HG03045 (cell line): ENCODE data around the gene GGNBP2.

Experiments used
- ATAC-seq: cut with Tn5 transposase; IDR thresholded peaks from one replicate; pipeline ENCODE4 v1.9.1; 2021; ENCODE audit warnings: mild to moderate bottlenecking, moderate library complexity; ENCODE audit not compliant: unreplicated experiment

GGNBP2 gene

GRCh38 chr17:36547776-36548175 is 3.1 kb downstream of the GGNBP2 start:
- no peak for ATAC-seq

DNA sequence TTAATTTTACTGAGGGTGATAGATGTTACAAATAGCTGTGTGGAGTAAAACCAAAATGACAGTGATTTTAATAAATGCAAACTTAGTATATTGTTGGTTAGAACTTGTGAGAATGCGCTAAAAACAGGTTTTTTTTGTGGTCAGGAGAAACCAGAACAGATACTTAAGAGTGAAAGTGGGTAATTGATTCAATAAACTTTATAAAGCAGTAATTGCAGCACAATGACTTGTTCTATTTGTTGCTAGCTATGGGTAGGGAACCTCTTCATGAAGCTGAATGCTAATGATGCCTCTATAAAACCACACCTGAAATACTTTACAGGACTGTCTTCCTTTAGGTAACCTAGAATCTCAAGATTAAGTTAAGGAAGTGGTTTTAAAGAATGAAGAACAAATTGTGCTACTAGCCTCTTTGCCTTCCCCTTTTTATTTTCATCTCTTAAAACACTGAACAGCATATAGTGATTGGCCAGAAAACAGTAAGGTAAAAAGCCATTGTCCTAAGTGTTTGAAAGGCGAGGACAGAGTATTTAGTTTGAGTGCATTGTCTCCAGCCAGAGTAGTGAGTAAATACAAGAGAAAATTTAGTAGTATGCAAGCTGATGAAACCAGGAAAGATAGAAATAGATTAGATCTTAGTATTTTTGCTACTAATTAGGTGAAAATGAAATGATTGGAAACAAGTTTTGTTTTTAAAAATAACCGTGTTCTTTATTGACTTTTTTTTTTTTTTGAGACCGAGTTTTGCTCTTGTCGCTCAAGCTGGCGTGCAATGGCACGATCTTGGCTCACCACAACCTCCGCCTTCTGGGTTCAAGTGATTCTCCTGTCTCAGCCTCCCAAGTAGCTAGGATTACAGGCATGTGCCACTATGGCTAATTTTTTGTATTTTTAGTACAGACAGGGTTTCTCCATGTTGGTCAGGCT is 6.0 kb downstream of the GGNBP2 start:
- no peak for ATAC-seq

- ATAC-seq = no peak
These were observed 8.7 kb downstream of the GGNBP2 start for GRCh38 chr17:36553459-36553858.

DNA sequence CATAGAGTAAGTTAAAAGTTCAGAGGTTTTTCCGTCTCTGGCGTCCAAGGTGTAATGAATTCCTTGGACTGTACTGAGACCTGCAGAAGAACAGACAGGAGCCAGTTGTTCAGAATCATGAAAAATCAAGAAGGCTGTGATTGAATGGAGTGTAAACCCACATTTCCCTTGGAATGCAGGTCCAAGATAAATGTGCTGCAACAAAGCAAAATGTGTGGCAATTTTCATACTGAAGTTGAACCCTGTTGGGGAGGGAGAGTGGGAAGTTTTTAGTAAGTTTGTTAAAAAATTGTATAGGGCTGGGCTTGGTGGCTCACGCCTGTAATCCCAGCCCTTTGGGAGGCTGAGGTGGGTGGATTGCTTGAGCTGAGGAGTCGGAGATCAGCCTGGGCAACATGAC is 21.4 kb downstream of the GGNBP2 start:
- ATAC-seq = no peak

DNA sequence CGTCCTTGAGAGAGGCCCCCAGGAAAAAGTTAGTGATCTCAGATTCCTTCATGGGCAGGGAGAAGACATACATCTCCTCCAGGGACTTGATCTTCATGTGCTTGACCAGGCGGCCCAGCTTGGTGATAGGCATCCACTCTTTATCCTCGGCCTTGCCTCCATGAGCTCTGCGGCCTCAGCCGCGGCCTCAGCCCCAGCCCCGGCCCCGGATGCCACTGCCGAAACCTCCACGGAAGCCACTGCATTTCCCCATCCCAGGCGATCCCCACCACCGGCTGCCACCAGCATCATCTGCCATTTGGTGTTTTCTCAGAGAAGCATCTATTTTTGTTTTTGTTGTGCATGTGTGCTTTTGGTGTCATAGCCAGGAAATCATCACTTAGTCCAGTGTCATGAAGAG is 30.3 kb downstream of the GGNBP2 start:
- no peak for ATAC-seq

- ATAC-seq = no peak
These were observed 32.1 kb downstream of the GGNBP2 start for GRCh38 chr17:36576793-36577192.

GRCh38 chr17:36578671-36579070 is 34.0 kb downstream of the GGNBP2 start:
- no peak for ATAC-seq

DNA sequence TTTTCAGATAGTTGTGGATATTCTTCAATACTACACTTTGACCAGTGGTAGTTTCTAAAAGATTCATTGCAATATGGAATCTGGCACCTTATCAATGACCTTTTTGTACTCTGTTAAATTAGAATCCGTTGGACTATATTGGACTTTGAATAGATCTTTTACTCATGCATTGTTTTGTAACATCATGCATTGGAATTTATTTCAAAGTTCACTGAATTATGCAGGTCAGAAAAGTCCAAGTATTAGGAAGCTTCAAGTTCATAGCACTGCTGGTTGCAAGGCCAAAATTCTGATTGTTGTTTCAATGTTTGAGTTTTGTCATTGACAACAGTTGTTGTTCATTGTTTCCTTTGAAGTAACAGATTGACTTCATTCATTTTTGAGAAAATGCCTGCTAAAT is 39.1 kb downstream of the GGNBP2 start:
- ATAC-seq = no peak

DNA sequence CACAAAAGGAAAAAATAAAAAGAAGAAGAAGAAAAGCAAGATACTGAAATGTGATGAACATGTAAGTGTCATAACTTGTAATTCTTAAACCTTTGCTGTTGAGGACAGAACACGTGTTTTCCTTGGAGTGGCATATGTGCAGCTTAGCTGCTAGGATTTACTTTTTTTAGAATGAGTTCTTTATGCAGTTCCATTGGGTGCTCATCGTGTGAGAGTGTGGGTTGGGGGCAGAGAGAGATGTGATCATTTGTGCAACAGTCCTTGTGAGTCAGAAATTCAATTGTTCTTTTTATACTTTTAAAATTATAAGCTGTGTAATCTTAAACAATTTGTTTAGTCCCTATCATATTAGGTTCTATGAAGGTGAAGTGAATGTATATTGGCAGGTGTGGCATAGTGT is 41.4 kb downstream of the GGNBP2 start:
- no peak for ATAC-seq

DNA sequence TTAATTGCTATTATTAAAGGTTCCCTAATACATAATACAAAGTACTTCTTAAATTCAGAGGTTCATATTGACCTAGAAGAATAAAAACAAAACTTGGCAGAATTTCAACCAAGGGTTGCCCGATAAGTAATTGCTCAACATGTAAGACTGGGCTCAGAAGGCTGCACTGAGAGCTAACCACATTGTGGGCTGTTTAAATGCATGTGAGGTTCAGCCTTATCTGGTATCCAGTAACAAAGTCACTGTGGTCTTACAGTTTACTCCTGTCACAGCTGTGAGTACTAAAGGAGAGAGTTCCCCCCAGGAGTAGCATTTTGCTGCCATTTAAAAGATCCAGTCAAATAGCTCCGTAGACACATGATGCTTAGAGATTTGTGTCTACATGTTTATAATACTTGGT is 45.4 kb downstream of the GGNBP2 start:
- ATAC-seq = no peak

DNA sequence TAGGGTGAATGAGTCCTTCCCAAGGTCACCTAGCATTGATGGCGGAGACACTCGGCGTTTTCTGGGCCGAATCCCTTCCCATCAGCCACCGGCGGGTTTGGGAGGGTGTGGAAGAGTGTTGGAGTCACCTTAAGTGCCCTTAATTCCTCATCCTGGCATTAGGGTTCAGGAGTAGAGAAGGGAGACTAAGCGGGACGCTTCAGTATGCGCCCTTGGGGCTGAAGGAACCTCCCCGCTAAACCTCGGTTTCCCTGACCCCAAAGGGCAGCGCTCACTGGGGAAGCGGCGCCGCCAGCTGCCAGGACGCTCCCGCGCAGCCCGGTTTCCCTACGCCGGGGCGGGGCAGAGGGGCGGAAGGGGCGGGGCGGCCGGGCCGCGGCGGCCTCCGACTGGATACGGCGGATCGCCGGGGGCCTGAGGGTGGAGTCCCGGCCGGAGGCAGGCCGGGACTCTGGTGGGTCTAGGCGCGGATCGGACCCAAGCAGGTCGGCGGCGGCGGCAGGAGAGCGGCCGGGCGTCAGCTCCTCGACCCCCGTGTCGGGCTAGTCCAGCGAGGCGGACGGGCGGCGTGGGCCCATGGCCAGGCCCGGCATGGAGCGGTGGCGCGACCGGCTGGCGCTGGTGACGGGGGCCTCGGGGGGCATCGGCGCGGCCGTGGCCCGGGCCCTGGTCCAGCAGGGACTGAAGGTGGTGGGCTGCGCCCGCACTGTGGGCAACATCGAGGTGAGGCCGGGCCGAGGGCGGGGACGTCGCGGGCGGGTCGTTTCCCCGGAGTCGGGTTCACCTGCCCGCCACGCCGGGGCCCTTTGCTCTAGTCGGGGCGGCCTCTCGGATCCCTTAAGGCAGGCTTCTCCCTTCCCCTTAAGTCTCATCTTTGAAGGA is 47.0 kb downstream of the GGNBP2 start, which contains the start of gene DHRS11:
TSS of gene DHRS11 (plus strand) at position 446 of the 882 bp plus-strand sequence. CDS start at position 577, 131 bp downstream.
- ATAC-seq = peak; percentile 85

- no peak for ATAC-seq
These were observed 47.6 kb downstream of the GGNBP2 start for GRCh38 chr17:36592316-36592715.

- ATAC-seq = no peak
These were observed 48.1 kb downstream of the GGNBP2 start for GRCh38 chr17:36592716-36593321.

DNA sequence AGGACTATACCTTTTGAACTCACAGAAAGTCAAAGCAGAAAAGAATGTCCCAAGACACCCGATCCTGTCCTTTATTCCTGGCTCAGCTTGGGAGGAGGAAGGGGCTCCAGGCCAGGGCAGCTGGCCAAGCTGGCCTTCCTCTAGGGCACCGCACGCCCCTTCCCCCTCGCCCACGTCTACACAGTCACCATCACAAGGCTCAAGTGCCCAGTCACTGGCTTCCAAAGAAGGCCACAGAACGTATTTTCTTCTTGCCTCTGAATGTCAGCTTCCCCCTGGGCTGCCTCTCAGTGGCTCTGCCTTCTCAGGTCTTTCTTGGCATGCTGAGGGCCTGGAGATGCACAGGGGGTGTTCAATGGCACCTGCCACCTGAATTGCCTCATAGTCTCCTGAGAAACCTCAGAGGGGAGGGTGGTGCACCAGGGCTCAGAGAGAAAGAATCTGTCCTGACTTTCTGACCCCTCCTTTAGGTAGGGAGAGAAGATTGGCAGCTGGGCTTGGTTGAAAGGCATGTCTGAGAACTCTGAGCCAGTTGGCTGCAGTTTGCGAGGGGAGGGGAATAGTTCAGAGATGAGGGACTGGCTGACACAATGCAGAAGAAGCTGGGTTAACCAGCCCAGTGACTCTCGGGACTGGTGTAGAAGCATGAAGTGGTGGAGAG is 49.1 kb downstream of the GGNBP2 start:
- no peak for ATAC-seq

- ATAC-seq = no peak
These were observed 50.1 kb downstream of the GGNBP2 start for GRCh38 chr17:36594626-36595401.

- ATAC-seq = no peak
These were observed 52.5 kb downstream of the GGNBP2 start for GRCh38 chr17:36597226-36597625.

- no peak for ATAC-seq
These were observed 53.4 kb downstream of the GGNBP2 start for GRCh38 chr17:36597866-36598777.

- ATAC-seq = no peak
These were observed 54.3 kb downstream of the GGNBP2 start for GRCh38 chr17:36598951-36599401.
